ENCODE results near the gene GDI1. TPM values are rescaled to one million over a fixed set of nuclear protein-coding genes. Genes with fewer than 3 reads are reported as not detected.

The GDI1 gene
- total and polyA plus RNA-seq, 7 donors, result 37.4 to 57.7 (median 50.7) TPM

- 57 to 91% (median 63%) methylated on average over 11 to 24 of the region's 24 CpGs for WGBS, 3 donors
- no peak for TF ChIP-seq CTCF (IDR thresholded peaks at IDR 0.05)
- H3K27ac ChIP-seq, result peak overlapping the region; percentile 90
- H3K27me3 ChIP-seq (ENCODE audit: insufficient read depth in 3 of 3, low read length in 2 of 3), result no peaks in the 10 kb centered on the region
- no peaks in the 10 kb centered on the region for H3K36me3 ChIP-seq (ENCODE audit: insufficient read depth in 1 of 2, low read depth in 1 of 2)
- H3K4me1 ChIP-seq, result no peaks in the 10 kb centered on the region
- DNase-seq (peak in 1 of 2 donors; percentile 51), ATAC-seq (no peak)
- H3K4me3 ChIP-seq, result peak overlapping the region; percentile 64
- H3K9me3 ChIP-seq, result no peaks in the 10 kb centered on the region
- intact Hi-C loops (cut with DNase I), result no loop called here
Measured at GRCh38 chrX:154477891-154478477, 41.0 kb downstream of the GDI1 start.

- peaks cover 3% of the 10 kb centered on the region for H3K4me1 ChIP-seq
- intact Hi-C loops (cut with DNase I), result no loop called here
- peak within 1 kb of the TSS; percentile 90 for H3K27ac ChIP-seq
- DNase-seq (peak; percentile 92 to 97), ATAC-seq (peak; percentile 94 to 95 (median 94))
- no peaks in the 10 kb centered on the region for H3K27me3 ChIP-seq (ENCODE audit: insufficient read depth in 3 of 3, low read length in 2 of 3)
- H3K9me3 ChIP-seq, result no peaks in the 10 kb centered on the region
- peak within 1 kb of the TSS; percentile 64 for H3K4me3 ChIP-seq
- 2 to 41% (median 6%) methylated on average over 24 to 85 of the region's 85 CpGs for WGBS, 3 donors
- no peak for TF ChIP-seq CTCF (IDR thresholded peaks at IDR 0.05)
- H3K36me3 ChIP-seq (ENCODE audit: insufficient read depth in 1 of 2, low read depth in 1 of 2), result peaks cover 0 to 1% of the 10 kb centered on the region in 2 donors
Measured at GRCh38 chrX:154478728-154479622, 42.0 kb downstream of the GDI1 start, which contains the start of gene LAGE3. TSS of gene LAGE3 (minus strand) at chrX:154479281. CDS start at chrX:154478915, 366 bp downstream.

GRCh38 chrX:154481195-154481594 is 44.2 kb downstream of the GDI1 start:
- Histone ChIP-seq H3K27me3 (ENCODE audit: insufficient read depth in 3 of 3, low read length in 2 of 3) (no peaks in the 10 kb centered on the region), H3K27ac (no peak overlapping the region), H3K4me1 (peaks cover 10% of the 10 kb centered on the region), H3K9me3 (no peaks in the 10 kb centered on the region), H3K36me3 (ENCODE audit: insufficient read depth in 1 of 2, low read depth in 1 of 2) (peaks cover 2 to 3% of the 10 kb centered on the region in 2 donors), H3K4me3 (no peak overlapping the region)
- no peak for DNase-seq
- whole genome bisulfite sequencing, 3 donors, result 79 to 97% (median 83%) methylated on average over 5 of the region's 5 CpGs
- intact Hi-C loops (cut with DNase I), result no loop called here
- ATAC-seq, result no peak
- no peak for TF ChIP-seq CTCF (IDR thresholded peaks at IDR 0.05)

- H3K4me3 ChIP-seq, result no peak overlapping the region
- intact Hi-C loops (cut with DNase I), result no loop called here
- no peak for TF ChIP-seq CTCF (IDR thresholded peaks at IDR 0.05)
- no peaks in the 10 kb centered on the region for H3K9me3 ChIP-seq
- no peaks in the 10 kb centered on the region for H3K27me3 ChIP-seq (ENCODE audit: insufficient read depth in 3 of 3, low read length in 2 of 3)
- WGBS, 3 donors, result 45 to 54% (median 52%) methylated on average over 13 to 14 of the region's 14 CpGs
- peak overlapping the region; percentile 15 for H3K27ac ChIP-seq
- ATAC-seq, result no peak
- peaks cover 10% of the 10 kb centered on the region for H3K4me1 ChIP-seq
- DNase-seq, result peak in 1 of 2 donors; percentile 51
- H3K36me3 ChIP-seq (ENCODE audit: insufficient read depth in 1 of 2, low read depth in 1 of 2), result peaks cover 2 to 3% of the 10 kb centered on the region in 2 donors
Measured at GRCh38 chrX:154481911-154482601, 45.1 kb downstream of the GDI1 start.
